Fibroblast of the aortic adventitia (primary cell): ENCODE data around the gene USP15. TPM values are rescaled to one million over a fixed set of nuclear protein-coding genes. Genes with fewer than 3 reads are reported as not detected.

Experiments
- small RNA-seq: library from RNA; depleted of rRNA; stranded (forward); fragments of <200 nt; gene quantifications from one replicate; pipeline ENCODE3, GENCODE V24; 2012
- total RNA-seq: library from RNA; depleted of rRNA; stranded (reverse); fragments of >200 nt; gene quantifications from 2 replicates; pipeline ENCODE4 v1.2.3, GENCODE V29; 2012; ENCODE audit warnings: low replicate concordance

Gene USP15
- total RNA-seq, 1 donor: 65.7 TPM

Small RNA genes lying within 50 kb of the gene (small RNA-seq; reads per million reads assigned to genes)
- gene RF00017: not detected
- not detected for gene RNU6-595P

Other genes with a start within 250 kb of the USP15 start
- gene MON2, start 206.4 kb downstream of the USP15 start, total RNA-seq: 66.1 and 69.1 TPM in 2 replicates